Duodenal mucosa (tissue), 2 donors: Measurements from ENCODE around the gene CHCHD6.

Source experiments
- H3K27ac ChIP-seq: one replicate; pipeline ENCODE4 v1.7.0; 2013; ENCODE audit warnings: low read depth, low read length
- H3K27me3 ChIP-seq, 2 donors: one replicate each; pipeline ENCODE4 v1.7.0; 2013; ENCODE audit warnings: low read length in 2 of 2, control low read depth in 1 of 2; ENCODE audit not compliant: insufficient read depth in 2 of 2, control insufficient read depth in 1 of 2
- H3K36me3 ChIP-seq, 2 donors: one replicate each; pipeline ENCODE4 v1.7.0; 2013; ENCODE audit warnings: low read length in 2 of 2, control low read depth in 1 of 2; ENCODE audit not compliant: insufficient read depth in 2 of 2, control insufficient read depth in 1 of 2
- H3K4me1 ChIP-seq, 2 donors: one replicate each; pipeline ENCODE4 v1.7.0; 2013; ENCODE audit warnings: low read length in 2 of 2, control low read depth in 1 of 2; ENCODE audit not compliant: insufficient read depth in 2 of 2, control insufficient read depth in 1 of 2
- H3K4me3 ChIP-seq, 2 donors: one replicate each; pipeline ENCODE4 v1.7.0; 2013; ENCODE audit warnings: low read length in 2 of 2, low read depth in 1 of 2
- H3K9ac ChIP-seq, 2 donors: one replicate each; pipeline ENCODE4 v1.7.0; 2013; ENCODE audit warnings: low read length in 2 of 2, low read depth in 1 of 2
- H3K9me3 ChIP-seq, 2 donors: one replicate each; pipeline ENCODE4 v1.7.0; 2013; ENCODE audit warnings: low read length in 2 of 2, control low read depth in 1 of 2; ENCODE audit not compliant: control insufficient read depth in 1 of 2

Gene CHCHD6

GRCh38 chr3:126749931-126750755, 46.1 kb downstream of the CHCHD6 start:
- H3K9me3 ChIP-seq: no peaks in the 10 kb centered on the region
- no peak overlapping the region for H3K9ac ChIP-seq
- no peaks in the 10 kb centered on the region for H3K27me3 ChIP-seq
- no peak overlapping the region for H3K4me3 ChIP-seq
- H3K27ac ChIP-seq: no peak overlapping the region
- no peaks in the 10 kb centered on the region for H3K36me3 ChIP-seq
- peaks cover 0 to 4% of the 10 kb centered on the region in 2 donors for H3K4me1 ChIP-seq

GRCh38 chr3:126750756-126751121, 46.7 kb downstream of the CHCHD6 start:
- H3K9me3 ChIP-seq: no peaks in the 10 kb centered on the region
- no peak overlapping the region for H3K9ac ChIP-seq
- H3K36me3 ChIP-seq: no peaks in the 10 kb centered on the region
- no peaks in the 10 kb centered on the region for H3K27me3 ChIP-seq
- H3K27ac ChIP-seq: no peak overlapping the region
- peaks cover 0 to 2% of the 10 kb centered on the region in 2 donors for H3K4me1 ChIP-seq
- H3K4me3 ChIP-seq: no peak overlapping the region

- H3K9me3 ChIP-seq: no peaks in the 10 kb centered on the region
- H3K4me3 ChIP-seq: no peak overlapping the region
- no peak overlapping the region for H3K27ac ChIP-seq
- H3K9ac ChIP-seq: no peak overlapping the region
- H3K36me3 ChIP-seq: no peaks in the 10 kb centered on the region
- H3K27me3 ChIP-seq: no peaks in the 10 kb centered on the region
- no peaks in the 10 kb centered on the region for H3K4me1 ChIP-seq
Observed at GRCh38 chr3:126751611-126752302, 47.7 kb downstream of the CHCHD6 start.

GRCh38 chr3:126752303-126753190, 48.5 kb downstream of the CHCHD6 start:
- H3K27me3 ChIP-seq: no peaks in the 10 kb centered on the region
- no peak overlapping the region for H3K4me3 ChIP-seq
- H3K9ac ChIP-seq: no peak overlapping the region
- no peaks in the 10 kb centered on the region for H3K4me1 ChIP-seq
- no peaks in the 10 kb centered on the region for H3K9me3 ChIP-seq
- no peaks in the 10 kb centered on the region for H3K36me3 ChIP-seq
- H3K27ac ChIP-seq: no peak overlapping the region

GRCh38 chr3:126753191-126754160, 49.4 kb downstream of the CHCHD6 start:
- no peak overlapping the region for H3K9ac ChIP-seq
- H3K36me3 ChIP-seq: no peaks in the 10 kb centered on the region
- H3K9me3 ChIP-seq: no peaks in the 10 kb centered on the region
- H3K27ac ChIP-seq: no peak overlapping the region
- H3K27me3 ChIP-seq: no peaks in the 10 kb centered on the region
- no peaks in the 10 kb centered on the region for H3K4me1 ChIP-seq
- no peak overlapping the region for H3K4me3 ChIP-seq

DNA sequence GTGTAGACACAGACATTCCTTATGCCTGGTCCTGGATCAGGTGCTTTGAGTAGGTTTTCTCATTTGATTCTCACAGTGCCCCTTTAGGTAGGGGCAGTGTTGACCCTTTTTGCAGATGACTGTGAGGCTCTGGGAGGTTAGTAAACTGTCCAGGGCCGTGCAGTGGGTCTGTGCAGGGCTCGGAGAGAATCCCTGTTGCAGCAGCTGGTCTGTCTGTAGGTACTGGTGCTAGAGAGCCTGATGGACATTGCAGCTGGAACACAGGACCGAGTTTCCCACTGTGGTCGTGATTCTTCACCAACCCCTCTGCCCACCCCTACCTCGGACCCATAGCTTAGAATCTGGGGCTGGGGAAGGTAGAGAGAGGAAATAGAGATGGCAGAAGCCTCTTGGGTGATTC, 51.8 kb downstream of the CHCHD6 start:
- Histone ChIP-seq H3K36me3 (no peaks in the 10 kb centered on the region), H3K9me3 (no peaks in the 10 kb centered on the region), H3K27ac (no peak overlapping the region), H3K27me3 (no peaks in the 10 kb centered on the region), H3K4me3 (no peak overlapping the region), H3K4me1 (no peaks in the 10 kb centered on the region), H3K9ac (no peak overlapping the region)

- H3K27ac ChIP-seq: no peak overlapping the region
- no peak overlapping the region for H3K4me3 ChIP-seq
- H3K27me3 ChIP-seq: no peaks in the 10 kb centered on the region
- H3K36me3 ChIP-seq: no peaks in the 10 kb centered on the region
- H3K9ac ChIP-seq: no peak overlapping the region
- no peaks in the 10 kb centered on the region for H3K4me1 ChIP-seq
- no peaks in the 10 kb centered on the region for H3K9me3 ChIP-seq
Observed at GRCh38 chr3:126758026-126758425, 54.0 kb downstream of the CHCHD6 start.

- Histone ChIP-seq H3K4me3 (no peak overlapping the region), H3K9me3 (no peaks in the 10 kb centered on the region)
Observed at GRCh38 chr3:126758882-126759281, 54.8 kb downstream of the CHCHD6 start.

DNA sequence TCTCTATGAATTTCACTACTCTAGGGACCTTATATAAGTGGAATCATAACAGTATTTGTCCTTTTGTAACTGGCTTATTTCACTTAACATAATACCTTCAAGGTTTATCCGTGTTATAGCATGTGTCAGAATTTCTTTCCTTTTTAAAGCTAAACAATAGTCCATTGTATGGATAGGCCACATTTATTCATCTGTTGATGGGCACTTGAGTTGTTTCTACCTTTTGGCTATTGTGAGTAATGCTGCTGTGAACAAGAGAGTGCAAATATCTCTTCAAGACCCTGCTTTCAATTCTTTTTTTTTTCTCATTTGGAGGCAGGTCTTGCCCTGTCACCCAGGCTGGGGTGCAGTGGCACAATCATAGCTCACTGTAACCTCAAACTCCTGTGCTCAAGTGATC, 56.5 kb downstream of the CHCHD6 start:
- no peak overlapping the region for H3K9ac ChIP-seq
- H3K9me3 ChIP-seq: no peaks in the 10 kb centered on the region
- no peaks in the 10 kb centered on the region for H3K4me1 ChIP-seq
- no peaks in the 10 kb centered on the region for H3K27me3 ChIP-seq
- no peak overlapping the region for H3K27ac ChIP-seq
- H3K4me3 ChIP-seq: no peak overlapping the region
- no peaks in the 10 kb centered on the region for H3K36me3 ChIP-seq

More at GRCh38 chr3:126758882-126759281, 54.8 kb downstream of the CHCHD6 start:
- no peaks in the 10 kb centered on the region for H3K36me3 ChIP-seq
- no peak overlapping the region for H3K27ac ChIP-seq
- no peaks in the 10 kb centered on the region for H3K4me1 ChIP-seq
- H3K9ac ChIP-seq: no peak overlapping the region
- no peaks in the 10 kb centered on the region for H3K27me3 ChIP-seq
